ENCODE results near the gene CDCA3. TPM values are rescaled to one million over a fixed set of nuclear protein-coding genes. Genes with fewer than 3 reads are reported as not detected.

The CDCA3 gene
- total and polyA plus RNA-seq, 2 of the 13 experiments (the other 11 are each of a cell fraction or from before 2014, with no cell fraction given), result 32.7 to 56.5 TPM

DNA sequence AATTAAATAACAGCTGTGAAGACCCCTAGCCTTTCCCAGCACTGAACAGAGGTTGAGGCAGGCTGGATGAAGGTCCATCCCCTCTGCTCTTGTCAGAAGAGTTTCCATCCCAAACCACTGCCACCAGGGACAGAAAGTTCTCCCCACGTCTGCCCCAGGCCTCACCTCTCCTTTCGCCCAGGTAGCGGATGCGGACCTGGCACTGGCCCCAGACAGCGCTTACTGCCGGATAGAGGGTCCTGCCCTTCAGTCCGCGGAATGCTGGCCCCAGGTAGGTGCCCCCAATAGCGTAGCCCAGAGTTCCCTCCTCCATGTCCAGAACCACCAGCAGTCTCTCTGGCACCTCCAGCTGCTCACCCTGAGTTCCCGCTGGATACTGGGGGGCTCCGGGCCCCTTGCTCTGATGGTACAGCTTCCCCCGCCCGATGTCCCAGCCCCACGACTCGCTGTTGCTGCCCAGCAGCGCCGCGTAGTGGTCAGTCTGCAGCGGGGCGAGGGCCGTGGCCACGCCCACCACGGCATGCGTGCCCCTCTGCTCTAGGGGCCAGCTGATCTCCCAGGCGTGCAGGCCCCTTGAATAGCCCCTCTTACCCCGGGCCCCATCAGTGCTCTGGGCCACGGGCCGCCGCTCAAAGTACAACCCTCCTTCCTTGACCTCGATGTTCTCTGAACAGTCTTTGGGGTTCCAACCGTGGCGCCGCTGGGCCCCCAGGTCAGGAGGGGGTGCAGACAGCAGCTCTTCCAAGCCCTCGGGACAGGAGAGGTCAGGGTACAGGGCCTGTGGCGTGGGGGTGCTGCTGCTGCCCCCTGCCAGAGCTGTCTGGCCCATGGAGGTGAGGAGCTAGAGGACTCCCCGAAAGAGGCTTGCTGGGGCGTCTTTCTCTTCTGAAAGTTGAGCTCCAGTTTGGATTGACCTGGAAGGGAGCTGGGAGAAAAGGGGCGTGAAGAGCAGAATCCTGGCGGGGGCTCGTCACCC lies 21.3 kb upstream of the CDCA3 start (continued):
- TF ChIP-seq REXO4 (CRISPR knock-in tag; IDR thresholded peaks at IDR 0.05; ENCODE audit: borderline replicate concordance) (no peak), MIER3 (CRISPR knock-in tag; IDR thresholded peaks at IDR 0.05; ENCODE audit: borderline replicate concordance) (peak; percentile 26; the same call in 1 of the 2 replicates), ZKSCAN1 (IDR thresholded peaks at IDR 0.05; ENCODE audit: low read length) (no peak), ZMYM3 (CRISPR knock-in tag; IDR thresholded peaks at IDR 0.05) (no peak), ZNF432 (CRISPR knock-in tag; IDR thresholded peaks at IDR 0.05; ENCODE audit: borderline replicate concordance) (no peak), ZNF256 (CRISPR knock-in tag; conservative IDR thresholded peaks at IDR 0.05) (0 out of 2 replicates have a peak, but pooled peaks have one; percentile 58), ZC3H4 (CRISPR knock-in tag; IDR thresholded peaks at IDR 0.05; ENCODE audit: borderline replicate concordance) (no peak), AGO2 (optimal IDR thresholded peaks at IDR 0.05; ENCODE audit: low read depth, low read length) (peak; percentile 94), ZNF383 (CRISPR knock-in tag; IDR thresholded peaks at IDR 0.05; ENCODE audit: borderline replicate concordance) (peak; percentile 95), ZNF550 (CRISPR knock-in tag; IDR thresholded peaks at IDR 0.05; ENCODE audit: borderline replicate concordance) (no peak; the same call in 1 of the 2 replicates), ZNF225 (CRISPR knock-in tag; IDR thresholded peaks at IDR 0.05) (0 out of 2 replicates have a peak, but pooled peaks have one; percentile 31)
- TF ChIP-seq, protein P1, sequence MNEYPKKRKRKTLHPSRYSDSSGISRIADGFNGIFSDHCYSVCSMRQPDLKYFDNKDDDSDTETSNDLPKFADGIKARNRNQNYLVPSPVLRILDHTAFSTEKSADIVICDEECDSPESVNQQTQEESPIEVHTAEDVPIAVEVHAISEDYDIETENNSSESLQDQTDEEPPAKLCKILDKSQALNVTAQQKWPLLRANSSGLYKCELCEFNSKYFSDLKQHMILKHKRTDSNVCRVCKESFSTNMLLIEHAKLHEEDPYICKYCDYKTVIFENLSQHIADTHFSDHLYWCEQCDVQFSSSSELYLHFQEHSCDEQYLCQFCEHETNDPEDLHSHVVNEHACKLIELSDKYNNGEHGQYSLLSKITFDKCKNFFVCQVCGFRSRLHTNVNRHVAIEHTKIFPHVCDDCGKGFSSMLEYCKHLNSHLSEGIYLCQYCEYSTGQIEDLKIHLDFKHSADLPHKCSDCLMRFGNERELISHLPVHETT (CRISPR knock-in tag; conservative IDR thresholded peaks at IDR 0.05), result 0 out of 2 replicates have a peak, but pooled peaks have one; percentile 44
- TF ChIP-seq, protein P2, sequence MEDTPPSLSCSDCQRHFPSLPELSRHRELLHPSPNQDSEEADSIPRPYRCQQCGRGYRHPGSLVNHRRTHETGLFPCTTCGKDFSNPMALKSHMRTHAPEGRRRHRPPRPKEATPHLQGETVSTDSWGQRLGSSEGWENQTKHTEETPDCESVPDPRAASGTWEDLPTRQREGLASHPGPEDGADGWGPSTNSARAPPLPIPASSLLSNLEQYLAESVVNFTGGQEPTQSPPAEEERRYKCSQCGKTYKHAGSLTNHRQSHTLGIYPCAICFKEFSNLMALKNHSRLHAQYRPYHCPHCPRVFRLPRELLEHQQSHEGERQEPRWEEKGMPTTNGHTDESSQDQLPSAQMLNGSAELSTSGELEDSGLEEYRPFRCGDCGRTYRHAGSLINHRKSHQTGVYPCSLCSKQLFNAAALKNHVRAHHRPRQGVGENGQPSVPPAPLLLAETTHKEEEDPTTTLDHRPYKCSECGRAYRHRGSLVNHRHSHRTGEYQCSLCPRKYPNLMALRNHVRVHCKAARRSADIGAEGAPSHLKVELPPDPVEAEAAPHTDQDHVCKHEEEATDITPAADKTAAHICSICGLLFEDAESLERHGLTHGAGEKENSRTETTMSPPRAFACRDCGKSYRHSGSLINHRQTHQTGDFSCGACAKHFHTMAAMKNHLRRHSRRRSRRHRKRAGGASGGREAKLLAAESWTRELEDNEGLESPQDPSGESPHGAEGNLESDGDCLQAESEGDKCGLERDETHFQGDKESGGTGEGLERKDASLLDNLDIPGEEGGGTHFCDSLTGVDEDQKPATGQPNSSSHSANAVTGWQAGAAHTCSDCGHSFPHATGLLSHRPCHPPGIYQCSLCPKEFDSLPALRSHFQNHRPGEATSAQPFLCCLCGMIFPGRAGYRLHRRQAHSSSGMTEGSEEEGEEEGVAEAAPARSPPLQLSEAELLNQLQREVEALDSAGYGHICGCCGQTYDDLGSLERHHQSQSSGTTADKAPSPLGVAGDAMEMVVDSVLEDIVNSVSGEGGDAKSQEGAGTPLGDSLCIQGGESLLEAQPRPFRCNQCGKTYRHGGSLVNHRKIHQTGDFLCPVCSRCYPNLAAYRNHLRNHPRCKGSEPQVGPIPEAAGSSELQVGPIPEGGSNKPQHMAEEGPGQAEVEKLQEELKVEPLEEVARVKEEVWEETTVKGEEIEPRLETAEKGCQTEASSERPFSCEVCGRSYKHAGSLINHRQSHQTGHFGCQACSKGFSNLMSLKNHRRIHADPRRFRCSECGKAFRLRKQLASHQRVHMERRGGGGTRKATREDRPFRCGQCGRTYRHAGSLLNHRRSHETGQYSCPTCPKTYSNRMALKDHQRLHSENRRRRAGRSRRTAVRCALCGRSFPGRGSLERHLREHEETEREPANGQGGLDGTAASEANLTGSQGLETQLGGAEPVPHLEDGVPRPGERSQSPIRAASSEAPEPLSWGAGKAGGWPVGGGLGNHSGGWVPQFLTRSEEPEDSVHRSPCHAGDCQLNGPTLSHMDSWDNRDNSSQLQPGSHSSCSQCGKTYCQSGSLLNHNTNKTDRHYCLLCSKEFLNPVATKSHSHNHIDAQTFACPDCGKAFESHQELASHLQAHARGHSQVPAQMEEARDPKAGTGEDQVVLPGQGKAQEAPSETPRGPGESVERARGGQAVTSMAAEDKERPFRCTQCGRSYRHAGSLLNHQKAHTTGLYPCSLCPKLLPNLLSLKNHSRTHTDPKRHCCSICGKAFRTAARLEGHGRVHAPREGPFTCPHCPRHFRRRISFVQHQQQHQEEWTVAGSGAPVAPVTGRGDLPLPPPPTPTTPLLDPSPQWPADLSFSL (CRISPR knock-in tag; IDR thresholded peaks at IDR 0.05), result no peak
- TF ChIP-seq, protein P3, sequence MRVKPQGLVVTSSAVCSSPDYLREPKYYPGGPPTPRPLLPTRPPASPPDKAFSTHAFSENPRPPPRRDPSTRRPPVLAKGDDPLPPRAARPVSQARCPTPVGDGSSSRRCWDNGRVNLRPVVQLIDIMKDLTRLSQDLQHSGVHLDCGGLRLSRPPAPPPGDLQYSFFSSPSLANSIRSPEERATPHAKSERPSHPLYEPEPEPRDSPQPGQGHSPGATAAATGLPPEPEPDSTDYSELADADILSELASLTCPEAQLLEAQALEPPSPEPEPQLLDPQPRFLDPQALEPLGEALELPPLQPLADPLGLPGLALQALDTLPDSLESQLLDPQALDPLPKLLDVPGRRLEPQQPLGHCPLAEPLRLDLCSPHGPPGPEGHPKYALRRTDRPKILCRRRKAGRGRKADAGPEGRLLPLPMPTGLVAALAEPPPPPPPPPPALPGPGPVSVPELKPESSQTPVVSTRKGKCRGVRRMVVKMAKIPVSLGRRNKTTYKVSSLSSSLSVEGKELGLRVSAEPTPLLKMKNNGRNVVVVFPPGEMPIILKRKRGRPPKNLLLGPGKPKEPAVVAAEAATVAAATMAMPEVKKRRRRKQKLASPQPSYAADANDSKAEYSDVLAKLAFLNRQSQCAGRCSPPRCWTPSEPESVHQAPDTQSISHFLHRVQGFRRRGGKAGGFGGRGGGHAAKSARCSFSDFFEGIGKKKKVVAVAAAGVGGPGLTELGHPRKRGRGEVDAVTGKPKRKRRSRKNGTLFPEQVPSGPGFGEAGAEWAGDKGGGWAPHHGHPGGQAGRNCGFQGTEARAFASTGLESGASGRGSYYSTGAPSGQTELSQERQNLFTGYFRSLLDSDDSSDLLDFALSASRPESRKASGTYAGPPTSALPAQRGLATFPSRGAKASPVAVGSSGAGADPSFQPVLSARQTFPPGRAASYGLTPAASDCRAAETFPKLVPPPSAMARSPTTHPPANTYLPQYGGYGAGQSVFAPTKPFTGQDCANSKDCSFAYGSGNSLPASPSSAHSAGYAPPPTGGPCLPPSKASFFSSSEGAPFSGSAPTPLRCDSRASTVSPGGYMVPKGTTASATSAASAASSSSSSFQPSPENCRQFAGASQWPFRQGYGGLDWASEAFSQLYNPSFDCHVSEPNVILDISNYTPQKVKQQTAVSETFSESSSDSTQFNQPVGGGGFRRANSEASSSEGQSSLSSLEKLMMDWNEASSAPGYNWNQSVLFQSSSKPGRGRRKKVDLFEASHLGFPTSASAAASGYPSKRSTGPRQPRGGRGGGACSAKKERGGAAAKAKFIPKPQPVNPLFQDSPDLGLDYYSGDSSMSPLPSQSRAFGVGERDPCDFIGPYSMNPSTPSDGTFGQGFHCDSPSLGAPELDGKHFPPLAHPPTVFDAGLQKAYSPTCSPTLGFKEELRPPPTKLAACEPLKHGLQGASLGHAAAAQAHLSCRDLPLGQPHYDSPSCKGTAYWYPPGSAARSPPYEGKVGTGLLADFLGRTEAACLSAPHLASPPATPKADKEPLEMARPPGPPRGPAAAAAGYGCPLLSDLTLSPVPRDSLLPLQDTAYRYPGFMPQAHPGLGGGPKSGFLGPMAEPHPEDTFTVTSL (CRISPR knock-in tag; IDR thresholded peaks at IDR 0.05; ENCODE audit: borderline replicate concordance), result peak; percentile 12; the same call in 1 of the 2 replicates

Measured in HepG2 (cell line).